SU-DHL-6 (cell line): ENCODE results near the gene SLC35G6.

Experiments used
- H2AFZ ChIP-seq: fragments of 200-600 bp; sonication (generic); 2 replicates; pipeline ENCODE4 v1.6.1; 2014; ENCODE audit warnings: low read depth, mild to moderate bottlenecking, moderate library complexity, mixed read lengths, antibody characterized with exemption, low read length; ENCODE audit not compliant: severe bottlenecking
- H3F3A ChIP-seq: fragments of 200-600 bp; shearing (Covaris generic); 2 replicates; pipeline ENCODE4 v1.6.0; 2016; ENCODE audit warnings: antibody characterized with exemption, mild to moderate bottlenecking; ENCODE audit not compliant: insufficient read depth
- H3K27ac ChIP-seq: fragments of 200-600 bp; sonication (generic); 2 replicates; pipeline ENCODE4 v1.5.1; 2016; ENCODE audit warnings: low read depth, mild to moderate bottlenecking, low read length, moderate library complexity, mixed read lengths
- H3K27me3 ChIP-seq: fragments of 200-600 bp; sonication (generic), shearing (Covaris generic); 2 replicates; pipeline ENCODE4 v1.6.0; 2014; ENCODE audit warnings: mild to moderate bottlenecking, low read length
- H3K36me3 ChIP-seq: fragments of 200-600 bp; sonication (generic); 2 replicates; pipeline ENCODE4 v1.6.1; 2014; ENCODE audit warnings: mild to moderate bottlenecking, low read length, mixed read lengths
- H3K4me2 ChIP-seq: fragments of 300-600, 200-600 bp; shearing (Covaris generic), sonication (generic); 2 replicates; pipeline ENCODE4 v1.6.0; 2014; ENCODE audit warnings: low read length, low read depth, mild to moderate bottlenecking; ENCODE audit not compliant: poor library complexity, severe bottlenecking
- H3K4me3 ChIP-seq: fragments of 200-600 bp; sonication (generic); 2 replicates; pipeline ENCODE4 v1.5.1; 2014; ENCODE audit warnings: antibody characterized with exemption, low read length, mild to moderate bottlenecking, mixed read lengths; ENCODE audit not compliant: insufficient read depth, poor library complexity, severe bottlenecking
- H3K79me2 ChIP-seq: fragments of 200-600 bp; sonication (generic); 2 replicates; pipeline ENCODE4 v1.6.1; 2014; ENCODE audit warnings: mild to moderate bottlenecking, low read length, moderate library complexity; ENCODE audit not compliant: insufficient read depth
- H3K9ac ChIP-seq: fragments of 200-600 bp; sonication (generic); 2 replicates; pipeline ENCODE4 v1.7.0; 2014; ENCODE audit warnings: mild to moderate bottlenecking, low read length
- H3K9me2 ChIP-seq: fragments of 200-600 bp; sonication (generic); replicated peaks from 2 replicates; pipeline ENCODE4 v1.6.1; 2014; ENCODE audit warnings: low read length; ENCODE audit not compliant: insufficient read depth
- H3K9me3 ChIP-seq: fragments of 200-600 bp; sonication (generic); 2 replicates; pipeline ENCODE4 v1.6.1; 2014; ENCODE audit warnings: low read length, mixed read lengths; ENCODE audit not compliant: insufficient read depth
- H4K20me1 ChIP-seq: fragments of 200-600 bp; sonication (generic); 2 replicates; pipeline ENCODE4 v1.6.1; 2014; ENCODE audit warnings: low read depth, mild to moderate bottlenecking, antibody characterized with exemption, low read length, moderate library complexity, mixed read lengths
- CTCF ChIP-seq: fragments of 200-600 bp; sonication (generic); IDR thresholded peaks from one replicate; pipeline ENCODE4 v1.5.1; 2017; ENCODE audit warnings: antibody characterized with exemption, mild to moderate bottlenecking, low read length, moderate library complexity; ENCODE audit not compliant: insufficient read depth, poor library complexity, severe bottlenecking
- EZH2phosphoT487 ChIP-seq: fragments of 200-600 bp; sonication (generic), shearing (Covaris generic); conservative IDR thresholded peaks from 2 replicates; pipeline ENCODE4 v1.6.1; 2018; ENCODE audit warnings: mild to moderate bottlenecking, antibody characterized with exemption, low read length, moderate library complexity, mixed read lengths

SLC35G6 gene

GRCh38 chr17:7443499-7444485 lies 37.5 kb upstream of the SLC35G6 start:
- no peaks in the 10 kb centered on the region for H3K9me2 ChIP-seq
- no peak overlapping the region for H3K9ac ChIP-seq
- no peaks in the 10 kb centered on the region for H3K36me3 ChIP-seq
- TF ChIP-seq EZH2phosphoT487 (no peak), CTCF (no peak)
- no peaks in the 10 kb centered on the region for H3K79me2 ChIP-seq
- no peaks in the 10 kb centered on the region for H4K20me1 ChIP-seq
- no peak overlapping the region for H3K4me2 ChIP-seq
- no peaks in the 10 kb centered on the region for H3F3A ChIP-seq
- H3K27ac ChIP-seq, result no peak overlapping the region
- no peaks in the 10 kb centered on the region for H3K9me3 ChIP-seq
- H3K4me3 ChIP-seq, result no peak overlapping the region
- no peaks in the 10 kb centered on the region for H3K27me3 ChIP-seq
- no peak overlapping the region for H2AFZ ChIP-seq

- H3K9me2 ChIP-seq, result no peaks in the 10 kb centered on the region
- H3K9me3 ChIP-seq, result no peaks in the 10 kb centered on the region
- no peaks in the 10 kb centered on the region for H3K27me3 ChIP-seq
- H3K4me3 ChIP-seq, result peak within 1 kb of the TSS; percentile 22
- H3K4me2 ChIP-seq, result peak within 1 kb of the TSS; percentile 38
- H4K20me1 ChIP-seq, result no peaks in the 10 kb centered on the region
- TF ChIP-seq EZH2phosphoT487 (no peak), CTCF (no peak)
- H2AFZ ChIP-seq, result no peak within 1 kb of the TSS
- H3F3A ChIP-seq, result no peaks in the 10 kb centered on the region
- H3K79me2 ChIP-seq, result no peaks in the 10 kb centered on the region
- H3K36me3 ChIP-seq, result no peaks in the 10 kb centered on the region
- peak within 1 kb of the TSS; percentile 16; the same call in 1 of the 2 replicates for H3K9ac ChIP-seq
- H3K27ac ChIP-seq, result no peak within 1 kb of the TSS
Observed at GRCh38 chr17:7444682-7445618, 36.3 kb upstream of the SLC35G6 start, which contains the start of gene CHRNB1. Gene CHRNB1 (plus strand): TSS chr17:7445061. CDS start chr17:7445128, 67 bp downstream.

GRCh38 chr17:7445619-7445968 lies 35.7 kb upstream of the SLC35G6 start:
- peak overlapping the region; percentile 22 for H3K4me3 ChIP-seq
- TF ChIP-seq EZH2phosphoT487 (no peak), CTCF (no peak)

More at GRCh38 chr17:7445619-7445968, 35.7 kb upstream of the SLC35G6 start:
- no peaks in the 10 kb centered on the region for H3F3A ChIP-seq
- no peak overlapping the region for H2AFZ ChIP-seq
- peak overlapping the region; percentile 16; the same call in 1 of the 2 replicates for H3K9ac ChIP-seq
- no peak overlapping the region for H3K27ac ChIP-seq
- H3K79me2 ChIP-seq, result no peaks in the 10 kb centered on the region
- no peaks in the 10 kb centered on the region for H3K9me3 ChIP-seq
- H3K4me2 ChIP-seq, result peak overlapping the region; percentile 38
- no peaks in the 10 kb centered on the region for H3K36me3 ChIP-seq
- H3K9me2 ChIP-seq, result no peaks in the 10 kb centered on the region
- H4K20me1 ChIP-seq, result no peaks in the 10 kb centered on the region
- H3K27me3 ChIP-seq, result no peaks in the 10 kb centered on the region
